ENCODE data around the gene SRRM1.

SRRM1 gene

GRCh38 chr1:24605534-24606295 lies 37.4 kb upstream of the SRRM1 start:
- DNase-seq (ENCODE audit: extremely low spot score), result no peak
- ChIA-PET CTCF (interaction anchor here (0.8 to 1.3 kb wide), 2 partner anchors 9 to 18 kb away, joined by 3 to 4 read pairs; no protein-coding TSS in a partner anchor), POLR2A (no interaction called here)
- no peak for TF ChIP-seq CTCF (IDR thresholded peaks at IDR 0.05; ENCODE audit: control extremely low read depth, extremely low read depth, low read depth, missing control alignments)

GRCh38 chr1:24606296-24606605 lies 36.9 kb upstream of the SRRM1 start:
- POLR2A ChIA-PET, result no interaction called here
- CTCF ChIA-PET, result interaction anchor here (1.3 kb wide), 1 partner anchor 10 kb away, joined by 4 read pairs; no protein-coding TSS in a partner anchor
- no peak for TF ChIP-seq CTCF (IDR thresholded peaks at IDR 0.05; ENCODE audit: control extremely low read depth, extremely low read depth, low read depth, missing control alignments)
- DNase-seq (ENCODE audit: extremely low spot score), result no peak

- ChIA-PET POLR2A (no interaction called here), CTCF (interaction anchor here (1.3 kb wide), 1 partner anchor 10 kb away, joined by 4 read pairs; no protein-coding TSS in a partner anchor)
- TF ChIP-seq CTCF (IDR thresholded peaks at IDR 0.05; ENCODE audit: control extremely low read depth, extremely low read depth, low read depth, missing control alignments), result no peak
- no peak for DNase-seq (ENCODE audit: extremely low spot score)
Measured at GRCh38 chr1:24606621-24607020, 36.5 kb upstream of the SRRM1 start.

GRCh38 chr1:24609949-24610517 lies 33.1 kb upstream of the SRRM1 start:
- ChIA-PET CTCF (interaction anchor here (2.6 kb wide), 1 partner anchor 23 kb away, joined by 9 read pairs; no protein-coding TSS in a partner anchor), POLR2A (no interaction called here)
- TF ChIP-seq CTCF (IDR thresholded peaks at IDR 0.05; ENCODE audit: control extremely low read depth, extremely low read depth, low read depth, missing control alignments), result no peak
- DNase-seq (ENCODE audit: extremely low spot score), result no peak

- POLR2A ChIA-PET, result no interaction called here
- TF ChIP-seq CTCF (IDR thresholded peaks at IDR 0.05; ENCODE audit: control extremely low read depth, extremely low read depth, low read depth, missing control alignments), result no peak
- no peak for DNase-seq (ENCODE audit: extremely low spot score)
- CTCF ChIA-PET, result no interaction called here
Measured at GRCh38 chr1:24619376-24619775, 23.7 kb upstream of the SRRM1 start.

- TF ChIP-seq CTCF (IDR thresholded peaks at IDR 0.05; ENCODE audit: control extremely low read depth, extremely low read depth, low read depth, missing control alignments), result no peak
Measured at GRCh38 chr1:24620678-24621077, 22.4 kb upstream of the SRRM1 start.

More at GRCh38 chr1:24620678-24621077, 22.4 kb upstream of the SRRM1 start:
- POLR2A ChIA-PET, result no interaction called here
- no peak for DNase-seq (ENCODE audit: extremely low spot score)
- CTCF ChIA-PET, result interaction anchor here (0.9 to 1.1 kb wide), 3 partner anchors 10 to 33 kb away, joined by 3 to 4 read pairs (median 3); no protein-coding TSS in a partner anchor

Measured in GM10248 (cell line).